ENCODE data around the gene PTGR3. TPM values are rescaled to one million over a fixed set of nuclear protein-coding genes. Genes with fewer than 3 reads are reported as not detected.

The PTGR3 gene
- total and polyA plus RNA-seq, 2 of the 8 experiments (the other 6 are each of a cell fraction or from before 2014, with no cell fraction given) = 2.0 to 3.6 TPM

GRCh38 chr18:75209129-75209950, at the start of gene PTGR3 (continued):
- TF ChIP-seq PHF8 (conservative IDR thresholded peaks at IDR 0.05; ENCODE audit: low read depth, low read length) (no peak), ATF3 (IDR thresholded peaks at IDR 0.05; ENCODE audit: insufficient read depth, low read depth, low read length) (no peak), RFX5 (IDR thresholded peaks at IDR 0.05; ENCODE audit: borderline replicate concordance, low read depth, low read length) (no peak), CTBP2 (IDR thresholded peaks at IDR 0.05; ENCODE audit: borderline replicate concordance, insufficient read depth, insufficient read length, low read length) (no peak), EGR1 (IDR thresholded peaks at IDR 0.05; ENCODE audit: borderline replicate concordance, low read depth, low read length) (no peak), CHD7 (IDR thresholded peaks at IDR 0.05; ENCODE audit: insufficient replicate concordance, low read length) (no peak), USF2 (IDR thresholded peaks at IDR 0.05; ENCODE audit: low read length) (no peak)

Data from H1 (cell line).